Measurements from ENCODE around the gene DGCR8. TPM values are rescaled to one million over a fixed set of nuclear protein-coding genes. Genes with fewer than 3 reads are reported as not detected.

DGCR8 gene
- total and polyA plus RNA-seq, 7 donors, result 6.7 to 32.7 (median 15.3) TPM

Small RNA genes lying within 50 kb of the gene (small RNA-seq; reads per million reads assigned to genes)
- gene MIR185, result 0.78 to 1.8 (median 1.7) reads per million in 3 donors
- 0 to 0.18 (median 0) reads per million in 3 donors for gene MIR6816
- 0 reads per million in 3 donors for gene RF00017
- gene RF00599, result 0 reads per million in 3 donors

Other genes starting within 250 kb of the DGCR8 start
- gene GNB1L, start 225.4 kb upstream of the DGCR8 start, total RNA-seq, result 10 to 100 TPM in 1 of 4 donors, 1 to 10 TPM in 3; 3.6 to 15.0 (median 5.3) TPM
- 1 to 10 TPM; 2.5 to 7.0 (median 3.0) TPM for gene GNB1L, start 225.4 kb upstream of the DGCR8 start, polyA plus RNA-seq
- gene RTL10, start 225.4 kb upstream of the DGCR8 start, total RNA-seq, result 10 to 100 TPM in 1 of 4 donors, 1 to 10 TPM in 3; 6.6 to 15.0 (median 8.7) TPM
- gene RTL10, start 225.4 kb upstream of the DGCR8 start, polyA plus RNA-seq, result 1 to 10 TPM; 1.8 to 7.8 (median 2.8) TPM
- gene COMT, start 138.5 kb upstream of the DGCR8 start, total RNA-seq, result 100 to 1,000 TPM; 106 to 162 (median 112) TPM
- 10 to 100 TPM; 62.5 to 97.6 (median 68.4) TPM for gene COMT, start 138.5 kb upstream of the DGCR8 start, polyA plus RNA-seq
- gene TXNRD2, start 138.4 kb upstream of the DGCR8 start, total RNA-seq, result 10 to 100 TPM; 16.3 to 29.6 (median 21.1) TPM
- gene TXNRD2, start 138.4 kb upstream of the DGCR8 start, polyA plus RNA-seq, result 10 to 100 TPM; 13.2 to 18.3 (median 16.6) TPM
- 10 to 100 TPM; 14.6 to 33.8 (median 24.5) TPM for gene ARVCF, start 63.4 kb upstream of the DGCR8 start, total RNA-seq
- gene ARVCF, start 63.4 kb upstream of the DGCR8 start, polyA plus RNA-seq, result 10 to 100 TPM in 1 of 3 donors, 1 to 10 TPM in 2; 3.9 to 13.3 (median 6.0) TPM
- gene TANGO2, start 59.1 kb upstream of the DGCR8 start, total RNA-seq, result 10 to 100 TPM; 24.2 to 36.6 (median 31.9) TPM
- 10 to 100 TPM; 27.0 to 46.2 (median 27.8) TPM for gene TANGO2, start 59.1 kb upstream of the DGCR8 start, polyA plus RNA-seq
- gene RANBP1, start 35.9 kb downstream of the DGCR8 start, total RNA-seq, result 100 to 1,000 TPM; 135 to 194 (median 163) TPM
- 100 to 1,000 TPM in 1 of 3 donors, 10 to 100 TPM in 2; 67.9 to 163 (median 79.8) TPM for gene RANBP1, start 35.9 kb downstream of the DGCR8 start, polyA plus RNA-seq
- gene TRMT2A, start 37.0 kb downstream of the DGCR8 start, total RNA-seq, result 10 to 100 TPM; 40.0 to 55.1 (median 51.1) TPM
- gene TRMT2A, start 37.0 kb downstream of the DGCR8 start, polyA plus RNA-seq, result 10 to 100 TPM in 1 of 3 donors, 1 to 10 TPM in 2; 8.6 to 43.7 (median 9.0) TPM
- 10 to 100 TPM in 2 of 4 donors, 1 to 10 TPM in 2; 4.6 to 14.3 (median 9.5) TPM for gene ZDHHC8, start 51.6 kb downstream of the DGCR8 start, total RNA-seq
- gene ZDHHC8, start 51.6 kb downstream of the DGCR8 start, polyA plus RNA-seq, result 10 to 100 TPM in 1 of 3 donors, 1 to 10 TPM in 2; 1.8 to 26.0 (median 4.2) TPM
- under 1 TPM in 1 of 4 donors, not detected in 3; 0.41 TPM for gene CCDC188, start 70.8 kb downstream of the DGCR8 start, total RNA-seq
- 1 to 10 TPM in 1 of 3 donors, not detected in 2; 1.1 TPM for gene CCDC188, start 70.8 kb downstream of the DGCR8 start, polyA plus RNA-seq
- under 1 TPM in 2 of 4 donors, not detected in 2; 0.36 to 0.83 TPM for gene RTN4R, start 188.1 kb downstream of the DGCR8 start, total RNA-seq
- 1 to 10 TPM in 2 of 3 donors, under 1 TPM in 1; 0.60 to 4.3 (median 1.4) TPM for gene RTN4R, start 188.1 kb downstream of the DGCR8 start, polyA plus RNA-seq
- 10 to 100 TPM; 62.3 to 88.6 (median 69.8) TPM for gene DGCR6L, start 239.8 kb downstream of the DGCR8 start, total RNA-seq
- gene DGCR6L, start 239.8 kb downstream of the DGCR8 start, polyA plus RNA-seq, result 10 to 100 TPM; 38.6 to 72.7 (median 54.6) TPM